PC-9 (cell line): Measurements from ENCODE around the gene ANKRD6. TPM values are rescaled to one million over a fixed set of nuclear protein-coding genes. Genes with fewer than 3 reads are reported as not detected.

Experiments
- BruUV-seq: library from RNA; stranded (reverse); fragments of 400-500 nt; replicated peaks from 2 replicates; lab custom pipeline; 2021; lab: Mats Ljungman, UMichigan
- CTCF ChIA-PET: fragments of 300-600 bp; sonication (Branson Sonifier 250); formaldehyde crosslinking; loops from one replicate; lab custom pipeline; 2022; ENCODE audit warnings: antibody characterized with exemption; lab: Charles Lee
- POLR2A ChIA-PET: fragments of 300-600 bp; sonication (Branson Sonifier 250); formaldehyde crosslinking; loops from one replicate; lab custom pipeline; 2022; ENCODE audit warnings: antibody characterized with exemption; ENCODE audit not compliant: unreplicated experiment; lab: Charles Lee
- DNase-seq, 2 experiments: peaks; one replicate each; pipeline versions ENCODE4 v3.0.0 to v3.0.0-alpha.2; 2015 to 2022; ENCODE audit warnings: mixed read lengths in 1 of 2
- H2AFZ ChIP-seq: fragments of 200-600 bp; sonication (generic); 2 replicates; pipeline ENCODE4 v1.8.1; 2017; ENCODE audit warnings: antibody characterized with exemption
- H3F3A ChIP-seq: fragments of 200-600 bp; sonication (generic); 2 replicates; pipeline ENCODE4 v1.8.1; 2017; ENCODE audit warnings: antibody characterized with exemption, mild to moderate bottlenecking, low read depth; ENCODE audit not compliant: insufficient read depth
- H3K27ac ChIP-seq: fragments of 200-600 bp; sonication (generic); 2 replicates; pipeline ENCODE4 v1.6.1; 2016; ENCODE audit warnings: mixed run types
- H3K27me3 ChIP-seq: fragments of 200-600 bp; sonication (generic); 2 replicates; pipeline ENCODE4 v1.6.1; 2016; ENCODE audit warnings: low read depth, mixed run types; ENCODE audit not compliant: insufficient read depth
- H3K36me3 ChIP-seq: fragments of 200-600 bp; sonication (generic); 2 replicates; pipeline ENCODE4 v1.6.1; 2016; ENCODE audit warnings: low read depth, mixed run types
- H3K4me1 ChIP-seq: fragments of 200-600 bp; sonication (generic); replicated peaks from 2 replicates; pipeline ENCODE4 v1.6.1; 2016; ENCODE audit warnings: mixed run types; ENCODE audit not compliant: insufficient read depth
- H3K4me2 ChIP-seq: fragments of 200-600 bp; sonication (generic); 2 replicates; pipeline ENCODE4 v1.6.1; 2017; ENCODE audit warnings: mixed run types
- H3K4me3 ChIP-seq: fragments of 200-600 bp; sonication (generic); 2 replicates; pipeline ENCODE4 v1.6.1; 2016; ENCODE audit warnings: mixed run types
- H3K79me2 ChIP-seq: fragments of 200-600 bp; sonication (generic); 2 replicates; pipeline ENCODE4 v1.6.1; 2017; ENCODE audit warnings: low read depth, mixed run types
- H3K9me2 ChIP-seq: fragments of 200-600 bp; sonication (generic); 2 replicates; pipeline ENCODE4 v1.8.1; 2017; ENCODE audit warnings: mild to moderate bottlenecking; ENCODE audit not compliant: insufficient read depth
- H3K9me3 ChIP-seq: fragments of 200-600 bp; sonication (generic); 2 replicates; pipeline ENCODE4 v1.8.1; 2016; ENCODE audit warnings: low read depth; ENCODE audit not compliant: insufficient read depth
- H4K20me1 ChIP-seq: fragments of 200-600 bp; sonication (generic); 2 replicates; pipeline ENCODE4 v1.8.1; 2017; ENCODE audit not compliant: insufficient read depth
- EZH2 ChIP-seq: fragments of 200-600 bp; sonication (generic); IDR thresholded peaks from 2 replicates; pipeline ENCODE4 v1.8.0; 2017; ENCODE audit warnings: antibody characterized with exemption, low read depth
- intact Hi-C: fragments of 100-400 bp; cut with micrococcal nuclease; formaldehyde crosslinking; loops from one replicate; pipeline ENCODE4 v1.10.0; 2022; ENCODE audit not compliant: unreplicated experiment
- total RNA-seq: library from RNA; stranded (reverse); gene quantifications from 2 replicates; pipeline ENCODE4 v1.2.3, GENCODE V29; 2021
- TF ChIP-seq, protein P1 (sequence below): fragments of 200-600 bp; sonication (generic); conservative IDR thresholded peaks from 2 replicates; pipeline ENCODE4 v1.6.1; 2017; ENCODE audit warnings: mixed run types, antibody characterized with exemption, mild to moderate bottlenecking, moderate library complexity

ANKRD6 gene
- total RNA-seq, 1 experiment from 2014 or later: 1.8 TPM

- POLR2A ChIA-PET: no interaction called here
- Histone ChIP-seq H3K27me3 (no peaks in the 10 kb centered on the region), H2AFZ (no peak overlapping the region), H3K9me3 (no peaks in the 10 kb centered on the region), H3K4me3 (no peak overlapping the region), H3K36me3 (0 out of 2 replicates have a peak, but pooled peaks cover under 1% of the 10 kb centered on the region), H3K4me1 (no peaks in the 10 kb centered on the region), H3K79me2 (no peaks in the 10 kb centered on the region), H3F3A (no peaks in the 10 kb centered on the region), H4K20me1 (no peaks in the 10 kb centered on the region), H3K4me2 (no peak overlapping the region), H3K9me2 (no peaks in the 10 kb centered on the region), H3K27ac (no peak overlapping the region)
- BruUV-seq: no TSS peak
- intact Hi-C loops: no loop called here
- TF ChIP-seq, protein P1, sequence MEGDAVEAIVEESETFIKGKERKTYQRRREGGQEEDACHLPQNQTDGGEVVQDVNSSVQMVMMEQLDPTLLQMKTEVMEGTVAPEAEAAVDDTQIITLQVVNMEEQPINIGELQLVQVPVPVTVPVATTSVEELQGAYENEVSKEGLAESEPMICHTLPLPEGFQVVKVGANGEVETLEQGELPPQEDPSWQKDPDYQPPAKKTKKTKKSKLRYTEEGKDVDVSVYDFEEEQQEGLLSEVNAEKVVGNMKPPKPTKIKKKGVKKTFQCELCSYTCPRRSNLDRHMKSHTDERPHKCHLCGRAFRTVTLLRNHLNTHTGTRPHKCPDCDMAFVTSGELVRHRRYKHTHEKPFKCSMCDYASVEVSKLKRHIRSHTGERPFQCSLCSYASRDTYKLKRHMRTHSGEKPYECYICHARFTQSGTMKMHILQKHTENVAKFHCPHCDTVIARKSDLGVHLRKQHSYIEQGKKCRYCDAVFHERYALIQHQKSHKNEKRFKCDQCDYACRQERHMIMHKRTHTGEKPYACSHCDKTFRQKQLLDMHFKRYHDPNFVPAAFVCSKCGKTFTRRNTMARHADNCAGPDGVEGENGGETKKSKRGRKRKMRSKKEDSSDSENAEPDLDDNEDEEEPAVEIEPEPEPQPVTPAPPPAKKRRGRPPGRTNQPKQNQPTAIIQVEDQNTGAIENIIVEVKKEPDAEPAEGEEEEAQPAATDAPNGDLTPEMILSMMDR: no peak
- CTCF ChIA-PET: no interaction called here
- DNase-seq: no peak
Measured at GRCh38 chr6:89662659-89663223, 229.8 kb downstream of the ANKRD6 start.

DNA sequence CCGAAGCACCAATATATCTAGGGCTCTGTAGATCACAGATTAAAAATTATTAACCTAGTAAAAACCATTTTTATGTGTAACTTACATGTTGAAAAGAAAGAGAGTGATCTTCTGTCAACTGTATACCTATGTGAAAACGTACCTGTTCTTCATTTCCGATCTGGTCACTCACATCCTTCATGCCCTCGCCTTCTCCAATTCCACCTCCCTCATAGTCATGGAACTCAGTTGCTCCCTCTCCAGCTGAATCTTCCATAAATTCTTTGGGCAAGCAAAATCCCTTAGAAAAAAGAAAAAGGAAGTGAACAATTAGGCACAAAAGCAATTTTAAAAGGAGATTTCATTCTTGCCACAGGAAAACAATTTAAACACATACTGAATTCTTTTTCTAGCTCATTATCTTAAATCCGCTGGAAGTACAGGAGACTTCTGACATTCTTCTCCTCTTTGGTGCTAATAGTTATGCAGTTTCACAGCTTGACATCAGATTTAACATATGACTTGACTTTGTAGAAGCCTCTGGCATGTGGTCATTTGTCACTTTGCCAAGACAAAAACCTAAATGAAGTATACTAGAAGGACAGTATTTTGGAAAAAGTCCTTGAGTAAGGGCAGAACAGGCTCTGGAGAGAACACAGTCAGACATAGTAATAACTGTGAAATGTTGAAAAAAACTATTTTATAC lies 235.1 kb downstream of the ANKRD6 start:
- Histone ChIP-seq H2AFZ (no peak overlapping the region), H3K9me3 (no peaks in the 10 kb centered on the region), H3K27me3 (no peaks in the 10 kb centered on the region), H3K27ac (no peak overlapping the region), H3K79me2 (no peaks in the 10 kb centered on the region), H3K4me1 (no peaks in the 10 kb centered on the region), H3K4me3 (no peak overlapping the region), H3F3A (no peaks in the 10 kb centered on the region), H3K9me2 (no peaks in the 10 kb centered on the region), H3K4me2 (no peak overlapping the region), H4K20me1 (no peaks in the 10 kb centered on the region), H3K36me3 (no peaks in the 10 kb centered on the region)
- BruUV-seq: no TSS peak
- ChIA-PET CTCF (no interaction called here), POLR2A (no interaction called here)
- intact Hi-C loops: no loop called here
- TF ChIP-seq EZH2: no peak
- TF ChIP-seq, protein P1: no peak
- no peak for DNase-seq

DNA sequence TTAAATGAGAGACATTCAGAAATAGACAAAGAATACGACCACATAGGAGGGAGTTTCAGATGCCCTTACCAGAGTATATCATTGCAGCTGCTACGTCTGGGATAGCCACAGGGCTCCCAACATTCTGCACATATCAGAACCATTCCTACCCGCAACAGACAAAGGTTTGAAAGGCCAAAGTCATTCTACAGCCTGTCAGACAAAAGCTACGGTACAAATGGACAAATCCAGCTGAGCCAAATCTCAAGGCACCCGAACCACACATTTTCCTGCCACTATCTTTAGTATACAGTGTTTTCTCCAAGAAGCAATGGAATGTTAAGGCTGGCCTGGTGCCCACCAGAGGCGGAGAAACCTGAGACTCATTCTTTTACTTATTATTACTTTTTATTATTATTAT lies 236.1 kb downstream of the ANKRD6 start:
- no peak for DNase-seq
- Histone ChIP-seq H3F3A (no peaks in the 10 kb centered on the region), H4K20me1 (no peaks in the 10 kb centered on the region), H2AFZ (no peak overlapping the region), H3K27me3 (no peaks in the 10 kb centered on the region), H3K9me3 (no peaks in the 10 kb centered on the region), H3K36me3 (no peaks in the 10 kb centered on the region), H3K4me1 (no peaks in the 10 kb centered on the region), H3K4me2 (no peak overlapping the region), H3K27ac (no peak overlapping the region), H3K4me3 (no peak overlapping the region), H3K79me2 (no peaks in the 10 kb centered on the region), H3K9me2 (no peaks in the 10 kb centered on the region)
- intact Hi-C loops: no loop called here
- BruUV-seq: no TSS peak
- CTCF ChIA-PET: no interaction called here
- POLR2A ChIA-PET: no interaction called here
- TF ChIP-seq, protein P1: no peak
